Prostate gland (tissue), 2 donors: ENCODE results near the gene SLC8A3.

Experiments
- POLR2AphosphoS5 ChIP-seq: sonication (generic); formaldehyde crosslinking; IDR thresholded peaks from one replicate; pipeline ENCODE4 v1.6.1; 2017; ENCODE audit warnings: antibody characterized with exemption
- TF ChIP-seq, protein P1 (sequence below), 4 experiments: fragments of 200-600 bp in 2 of 4; fragments of 450-650 bp in 2 of 4; sonication (generic) in 2 of 4; IDR thresholded peaks; 1 replicate in 3 of 4; 2 replicates in 1 of 4; pipeline ENCODE4 v1.5.1; 2016 to 2019; ENCODE audit warnings: antibody characterized with exemption in 4 of 4, mild to moderate bottlenecking in 2 of 4, moderate library complexity in 2 of 4

DNA sequence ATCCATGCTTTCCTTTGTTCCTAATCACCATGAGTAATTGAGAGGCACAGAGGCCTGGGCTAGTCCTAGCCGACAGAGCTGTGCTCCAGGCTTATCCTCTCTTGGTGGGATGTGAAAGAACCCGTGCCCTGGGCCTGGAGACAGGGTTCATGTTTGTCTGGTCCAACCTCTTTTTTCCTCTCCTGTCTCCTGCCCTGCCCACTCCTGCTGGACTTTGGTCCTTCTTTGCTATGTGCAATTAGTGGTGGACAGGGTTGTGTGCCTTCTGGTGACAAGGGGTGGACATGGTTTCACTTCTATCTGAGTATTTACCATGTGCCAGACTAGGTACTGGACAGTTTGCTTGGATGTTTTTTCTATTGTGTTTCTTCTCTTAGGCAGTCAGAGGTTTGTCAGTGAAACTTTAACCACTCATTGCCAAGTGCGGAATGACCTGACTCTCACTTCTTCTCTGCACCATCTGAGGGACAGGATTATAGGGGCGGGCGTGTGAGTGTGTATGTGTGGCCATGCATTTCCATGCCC, 183.4 kb downstream of the SLC8A3 start:
- TF ChIP-seq POLR2AphosphoS5: no peak
- TF ChIP-seq, protein P1, sequence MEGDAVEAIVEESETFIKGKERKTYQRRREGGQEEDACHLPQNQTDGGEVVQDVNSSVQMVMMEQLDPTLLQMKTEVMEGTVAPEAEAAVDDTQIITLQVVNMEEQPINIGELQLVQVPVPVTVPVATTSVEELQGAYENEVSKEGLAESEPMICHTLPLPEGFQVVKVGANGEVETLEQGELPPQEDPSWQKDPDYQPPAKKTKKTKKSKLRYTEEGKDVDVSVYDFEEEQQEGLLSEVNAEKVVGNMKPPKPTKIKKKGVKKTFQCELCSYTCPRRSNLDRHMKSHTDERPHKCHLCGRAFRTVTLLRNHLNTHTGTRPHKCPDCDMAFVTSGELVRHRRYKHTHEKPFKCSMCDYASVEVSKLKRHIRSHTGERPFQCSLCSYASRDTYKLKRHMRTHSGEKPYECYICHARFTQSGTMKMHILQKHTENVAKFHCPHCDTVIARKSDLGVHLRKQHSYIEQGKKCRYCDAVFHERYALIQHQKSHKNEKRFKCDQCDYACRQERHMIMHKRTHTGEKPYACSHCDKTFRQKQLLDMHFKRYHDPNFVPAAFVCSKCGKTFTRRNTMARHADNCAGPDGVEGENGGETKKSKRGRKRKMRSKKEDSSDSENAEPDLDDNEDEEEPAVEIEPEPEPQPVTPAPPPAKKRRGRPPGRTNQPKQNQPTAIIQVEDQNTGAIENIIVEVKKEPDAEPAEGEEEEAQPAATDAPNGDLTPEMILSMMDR (IDR thresholded peaks at IDR 0.05): no peak
